ENCODE data around the gene PHKG1.

Gene PHKG1

GRCh38 chr7:56030340-56030739 lies 62.4 kb downstream of the PHKG1 start:
- TF ChIP-seq SP1 (IDR thresholded peaks at IDR 0.05): no peak
- TF ChIP-seq ARNT (IDR thresholded peaks at IDR 0.05): no peak
- TF ChIP-seq FOXM1 (IDR thresholded peaks at IDR 0.05; ENCODE audit: borderline replicate concordance): no peak
- no peak for TF ChIP-seq ELF4 (IDR thresholded peaks at IDR 0.05)
- no peak for TF ChIP-seq HDGF (IDR thresholded peaks at IDR 0.05; ENCODE audit: borderline replicate concordance)
- no peak for TF ChIP-seq NFRKB (IDR thresholded peaks at IDR 0.05)
- TF ChIP-seq TARDBP (IDR thresholded peaks at IDR 0.05): no peak
- no peak for TF ChIP-seq CTBP1 (IDR thresholded peaks at IDR 0.05; ENCODE audit: borderline replicate concordance)
- no peak for TF ChIP-seq ZNF384 (IDR thresholded peaks at IDR 0.05)
- TF ChIP-seq L3MBTL2 (conservative IDR thresholded peaks at IDR 0.05): no peak
- TF ChIP-seq SUZ12 (IDR thresholded peaks at IDR 0.05): no peak
- TF ChIP-seq PKNOX1 (IDR thresholded peaks at IDR 0.05): no peak
- CTCF ChIA-PET: no interaction called here
- POLR2A ChIA-PET: interaction anchor here (1.0 kb wide), 1 partner anchor 21 kb away, joined by 4 read pairs; the partner anchor contains the start of genes CCT6A and PSPH
- DNase-seq (ENCODE audit: extremely low spot score): no peak
